NCI-H446 treated with DMSO at 0.1 percent for 48 hours (cell line): ENCODE results near the gene PLXND1.
A peak's percentile ranks its signal among the peaks of the same experiment; 100 is the strongest.
"Not testable (repeated sequence)": the region's sequence is repeated elsewhere in the genome, so short reads cannot be mapped to it uniquely, and the experiment has no call there.

Experiments used
- DNase-seq: peaks from one replicate; lab custom pipeline; 2025; lab: John Stamatoyannopoulos, UW

PLXND1 gene

DNA sequence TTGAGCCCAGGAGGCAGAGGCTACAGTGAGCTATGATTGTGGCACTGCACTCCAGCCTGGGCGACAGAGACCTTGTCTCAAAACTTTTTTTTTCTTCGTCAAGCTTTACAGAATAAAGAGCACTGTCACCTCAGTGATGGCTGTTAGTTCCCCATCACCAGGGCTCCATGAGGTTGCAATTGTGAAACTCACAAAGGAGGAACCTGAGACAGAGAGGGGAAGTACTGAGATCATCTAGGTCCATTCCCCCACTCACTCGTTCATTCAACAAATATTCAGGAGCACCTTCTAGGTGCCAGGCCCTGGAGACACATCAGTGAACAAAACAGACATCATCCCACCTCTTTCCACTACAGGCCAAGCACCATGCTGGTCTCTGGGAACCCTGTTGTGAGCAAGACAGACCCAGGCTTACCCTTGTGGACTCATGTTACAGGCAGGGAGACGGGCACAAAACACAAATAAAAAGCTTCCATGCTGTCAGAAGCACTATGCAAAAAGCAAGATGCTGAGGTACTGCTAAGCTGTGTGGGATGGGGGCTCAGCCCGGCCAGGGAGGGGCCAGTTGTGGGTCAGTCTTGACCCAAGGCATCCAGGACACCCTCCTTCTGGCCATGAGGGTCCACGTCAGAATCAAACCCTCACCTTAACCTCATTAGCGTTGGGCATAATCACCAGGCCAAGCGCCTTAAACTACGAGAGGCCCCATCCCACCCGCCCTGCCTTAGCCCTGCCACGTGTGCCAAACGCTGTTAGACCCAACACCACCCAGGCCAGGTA is 80.2 kb downstream of the PLXND1 start:
- no peak for DNase-seq

GRCh38 chr3:129525341-129525968 is 81.0 kb downstream of the PLXND1 start:
- no peak for DNase-seq

- no peak for DNase-seq
These were observed 82.4 kb downstream of the PLXND1 start for GRCh38 chr3:129524081-129524480.

GRCh38 chr3:129522953-129523352 is 83.5 kb downstream of the PLXND1 start:
- DNase-seq: no peak

DNA sequence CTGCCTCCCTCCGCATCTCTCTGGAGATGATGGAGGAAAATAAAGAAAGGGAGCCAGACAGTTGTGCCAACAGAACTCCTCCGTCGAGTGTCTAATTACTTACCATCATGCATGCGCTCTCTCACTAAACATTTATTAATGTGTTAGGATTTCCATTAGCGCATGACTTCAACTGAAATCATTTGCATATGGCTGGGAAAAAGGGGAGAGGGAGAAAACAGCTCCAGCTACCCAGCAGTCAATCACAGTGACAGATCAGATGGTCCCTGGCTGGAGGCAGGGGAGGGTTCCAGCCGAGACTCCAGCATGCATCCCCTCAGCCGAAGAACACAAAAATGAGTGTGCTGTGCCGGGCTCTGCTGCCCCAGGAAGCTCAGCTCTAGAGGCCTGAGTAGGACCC is 84.9 kb downstream of the PLXND1 start:
- no peak for DNase-seq

DNA sequence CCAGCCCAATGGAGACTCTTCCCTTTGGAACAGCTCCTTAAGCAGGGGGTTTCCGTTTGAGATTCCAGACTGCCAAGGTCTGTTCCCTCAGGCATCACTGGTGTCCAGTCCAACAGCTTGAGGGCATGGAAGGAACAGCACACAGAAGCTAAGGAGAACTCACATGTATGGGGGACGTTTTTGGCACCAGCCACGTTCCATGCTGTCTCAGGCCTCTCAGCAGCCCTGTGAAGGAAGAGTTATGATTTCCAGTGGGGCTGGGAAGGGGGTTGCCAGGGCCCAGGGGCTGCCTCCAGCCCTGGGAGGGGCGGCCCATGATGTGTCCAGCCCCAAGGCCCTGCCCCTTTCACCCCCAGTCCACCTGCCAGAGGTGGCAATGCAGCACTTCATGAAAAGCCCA is 85.5 kb downstream of the PLXND1 start:
- no peak for DNase-seq

DNA sequence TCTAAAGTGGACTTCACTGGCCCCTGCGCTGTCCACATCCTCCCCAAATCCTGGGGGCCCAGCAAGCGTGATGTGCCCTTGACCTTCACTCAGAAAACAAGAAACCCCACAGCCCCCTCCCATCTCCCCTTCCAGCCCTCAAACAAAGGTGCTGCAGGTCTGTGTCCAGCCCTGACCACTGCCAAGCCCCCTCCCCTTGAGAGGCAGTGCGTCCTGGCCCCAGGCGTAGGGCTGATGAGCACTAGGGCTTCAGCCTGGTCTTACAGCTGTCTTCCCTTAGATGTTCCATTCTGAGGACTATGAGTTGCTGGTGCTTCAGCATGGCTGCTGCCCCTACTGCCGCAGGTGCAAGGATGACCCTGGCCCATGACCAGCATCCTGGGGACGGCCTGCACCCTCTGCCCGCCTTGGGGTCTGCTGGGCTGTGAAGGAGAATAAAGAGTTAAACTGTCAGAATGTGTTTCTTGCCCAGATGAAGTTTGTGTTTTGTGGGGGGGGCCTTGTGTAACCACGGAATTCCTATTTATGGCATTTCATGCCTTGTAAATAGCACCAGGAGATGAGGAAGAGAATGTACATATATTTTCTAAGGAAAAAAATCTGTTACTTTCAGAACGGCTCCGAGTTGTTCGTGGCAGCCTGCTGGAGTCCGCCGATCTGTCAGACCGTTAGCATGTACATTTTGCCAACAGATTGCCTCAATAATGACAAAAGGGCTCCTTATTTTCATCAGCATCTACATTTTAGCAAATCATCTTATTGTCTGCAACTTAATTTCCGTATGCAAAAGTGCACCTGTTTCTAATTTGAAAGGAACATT is 86.4 kb downstream of the PLXND1 start:
- no peak for DNase-seq

DNA sequence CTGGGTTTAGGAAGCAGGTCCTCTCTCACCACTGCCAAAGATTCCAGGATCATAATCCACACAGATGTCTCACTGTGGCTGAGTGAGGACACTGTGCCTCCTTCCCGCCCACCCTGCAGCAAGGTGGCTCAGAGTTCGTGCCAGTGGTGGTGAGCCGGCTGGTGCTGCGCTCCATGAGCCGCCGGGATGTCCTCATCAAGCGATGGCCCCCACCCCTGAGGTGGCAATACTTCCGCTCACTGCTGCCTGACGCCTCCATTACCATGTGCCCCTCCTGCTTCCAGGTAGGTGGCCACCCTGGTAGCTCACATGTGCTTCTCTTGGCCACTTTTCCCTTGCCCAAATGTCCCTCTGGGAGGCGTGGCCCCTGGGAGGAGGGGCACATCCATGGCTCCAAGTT is 87.0 kb downstream of the PLXND1 start:
- DNase-seq: no peak

DNA sequence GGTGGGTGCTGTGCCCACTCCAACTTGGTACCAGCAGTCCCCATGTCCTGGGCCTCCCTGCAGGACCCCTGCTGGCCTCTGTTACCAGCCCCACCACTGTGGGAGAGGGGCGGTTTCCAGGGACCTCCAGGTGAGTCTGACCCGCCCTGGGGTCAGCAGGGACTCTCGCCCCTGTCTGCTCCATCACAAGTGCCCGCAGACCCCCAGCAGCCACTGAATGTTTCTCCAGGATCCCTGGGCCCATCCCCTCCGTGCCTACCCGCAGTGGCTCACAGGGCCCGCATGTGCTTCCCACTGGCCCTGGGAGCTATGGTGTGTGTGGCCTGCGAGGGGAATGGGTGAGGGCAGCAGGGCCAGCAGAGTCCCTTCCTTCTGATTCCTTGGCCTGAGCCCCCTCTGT is 87.9 kb downstream of the PLXND1 start:
- no peak for DNase-seq

- no peak for DNase-seq
These were observed 88.4 kb downstream of the PLXND1 start for GRCh38 chr3:129518038-129518561.

- no peak for DNase-seq
These were observed 89.0 kb downstream of the PLXND1 start for GRCh38 chr3:129517516-129517915.

GRCh38 chr3:129515821-129516432 is 90.5 kb downstream of the PLXND1 start:
- DNase-seq: not testable (repeated sequence)

GRCh38 chr3:129515108-129515820 is 91.2 kb downstream of the PLXND1 start:
- DNase-seq: not testable (repeated sequence)

DNA sequence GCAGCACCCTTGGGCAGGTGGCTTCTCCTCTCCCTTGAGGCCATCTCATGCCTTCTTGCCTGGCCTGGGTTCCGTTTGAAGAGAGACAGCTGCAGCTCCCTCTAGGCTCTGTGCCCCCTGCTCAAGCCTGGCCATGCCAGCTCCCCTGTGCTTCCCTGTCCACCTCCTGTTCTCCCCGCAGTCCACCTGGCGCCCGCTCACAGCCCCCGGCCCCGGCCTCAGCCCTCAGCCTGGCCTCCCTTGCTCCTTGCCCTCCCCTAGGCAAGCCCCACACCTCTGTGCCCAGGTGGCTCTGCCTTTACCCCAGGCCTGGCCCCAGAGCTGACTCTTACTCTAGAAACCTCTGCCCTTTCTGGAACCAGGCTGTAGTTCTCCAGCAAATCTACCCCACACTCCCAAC is 91.9 kb downstream of the PLXND1 start:
- DNase-seq: no peak

GRCh38 chr3:129514110-129514509 is 92.4 kb downstream of the PLXND1 start:
- DNase-seq: no peak

DNA sequence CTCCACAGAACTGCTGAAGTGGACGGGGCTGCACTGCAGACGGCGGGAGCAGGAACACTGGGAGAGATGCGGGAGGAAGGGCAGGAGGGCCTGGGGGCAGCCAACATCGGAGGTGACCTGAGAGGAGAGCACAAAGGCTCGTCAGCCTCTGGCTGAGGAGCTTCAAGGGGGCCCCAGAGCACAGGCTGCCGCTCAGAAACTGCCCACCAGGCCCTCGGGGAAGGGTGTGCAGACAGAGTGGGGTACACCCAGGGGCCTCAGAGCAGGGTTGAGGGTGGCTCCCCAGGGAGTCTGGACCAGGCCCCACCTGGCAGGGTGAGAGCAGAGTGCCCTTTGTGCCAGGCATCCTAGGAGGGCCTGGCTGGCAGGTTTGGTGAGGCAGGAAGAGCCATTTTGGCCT is 92.8 kb downstream of the PLXND1 start:
- DNase-seq: no peak

DNA sequence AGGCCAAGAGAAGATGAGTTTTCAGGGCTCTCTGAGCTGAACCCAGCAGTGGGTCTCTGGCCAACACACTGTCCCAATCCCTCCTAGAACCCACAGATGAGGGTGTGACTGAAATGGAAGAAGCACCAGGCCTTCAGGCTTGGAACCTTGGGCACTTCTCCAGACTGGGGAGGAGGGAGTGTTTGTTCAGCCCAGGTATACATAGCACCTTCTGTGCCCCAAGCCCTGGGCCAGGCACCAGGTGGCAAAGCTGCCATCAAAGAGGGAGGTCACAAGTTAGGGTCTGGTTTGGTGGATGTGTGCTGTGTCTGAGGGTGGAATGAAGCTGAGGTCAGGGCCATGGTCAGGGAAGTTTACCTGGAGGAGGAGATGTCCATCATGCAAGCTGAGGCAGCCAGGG is 93.9 kb downstream of the PLXND1 start:
- DNase-seq: no peak

- peak; percentile 63 for DNase-seq
These were observed 99.2 kb downstream of the PLXND1 start for GRCh38 chr3:129507181-129507831.

DNA sequence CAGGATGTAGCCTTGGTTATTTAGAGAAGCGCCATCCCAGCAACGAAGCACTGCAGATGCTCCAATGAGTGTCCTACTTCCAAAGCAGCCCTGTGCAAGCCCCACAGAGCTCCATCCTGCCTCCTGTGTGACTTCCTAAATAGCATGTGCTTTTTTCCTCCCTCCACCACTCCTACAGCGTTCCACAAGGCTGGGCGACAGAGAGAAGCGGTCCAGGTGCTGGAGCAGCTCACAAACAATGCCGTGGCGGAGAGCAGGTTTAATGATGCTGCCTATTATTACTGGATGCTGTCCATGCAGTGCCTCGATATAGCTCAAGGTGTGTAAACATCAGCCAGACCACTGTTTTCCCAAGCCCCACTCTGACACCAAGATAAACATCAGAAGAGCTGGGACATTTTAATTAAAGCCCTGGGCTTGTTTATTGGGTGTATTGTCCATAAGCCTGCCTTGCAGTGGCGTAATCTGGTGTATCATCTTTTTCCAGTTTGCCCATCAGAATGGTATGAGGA is 100.2 kb downstream of the PLXND1 start:
- no peak for DNase-seq

GRCh38 chr3:129505341-129505740 is 101.1 kb downstream of the PLXND1 start:
- DNase-seq: peak; percentile 90
